GM19455 (cell line): ENCODE results near the gene IL10RB.
"Not testable (repeated sequence)": the region's sequence is repeated elsewhere in the genome, so short reads cannot be mapped to it uniquely, and the experiment has no call there.

Source experiments
- ATAC-seq: cut with Tn5 transposase; IDR thresholded peaks from one replicate; pipeline ENCODE4 v1.9.1; 2021; ENCODE audit not compliant: unreplicated experiment

Gene IL10RB

GRCh38 chr21:33300701-33301631 lies 34.8 kb downstream of the IL10RB start:
- no peak for ATAC-seq

- no peak for ATAC-seq
These were observed 35.5 kb downstream of the IL10RB start for GRCh38 chr21:33301632-33302002.

GRCh38 chr21:33302055-33302454 lies 35.9 kb downstream of the IL10RB start:
- ATAC-seq, result no peak

GRCh38 chr21:33302796-33303195 lies 36.6 kb downstream of the IL10RB start:
- ATAC-seq, result no peak

GRCh38 chr21:33305344-33305671 lies 39.1 kb downstream of the IL10RB start:
- ATAC-seq, result no peak

GRCh38 chr21:33305938-33306337 lies 39.8 kb downstream of the IL10RB start:
- ATAC-seq, result no peak

- ATAC-seq, result peak; percentile 82
These were observed 42.7 kb downstream of the IL10RB start for GRCh38 chr21:33308586-33309490.

- ATAC-seq, result no peak
These were observed 43.6 kb downstream of the IL10RB start for GRCh38 chr21:33309778-33310177.

- no peak for ATAC-seq
These were observed 46.0 kb downstream of the IL10RB start for GRCh38 chr21:33312121-33312520.

GRCh38 chr21:33313183-33313582 lies 47.0 kb downstream of the IL10RB start:
- no peak for ATAC-seq

- ATAC-seq, result no peak
These were observed 47.4 kb downstream of the IL10RB start for GRCh38 chr21:33313611-33314010.

- no peak for ATAC-seq
These were observed 47.9 kb downstream of the IL10RB start for GRCh38 chr21:33314111-33314510.

- no peak for ATAC-seq
These were observed 50.0 kb downstream of the IL10RB start for GRCh38 chr21:33315946-33316710.

- no peak for ATAC-seq
These were observed 51.0 kb downstream of the IL10RB start for GRCh38 chr21:33317145-33317544.

GRCh38 chr21:33317786-33318486 lies 51.8 kb downstream of the IL10RB start:
- ATAC-seq, result no peak

- not testable (repeated sequence) for ATAC-seq
These were observed 54.8 kb downstream of the IL10RB start for GRCh38 chr21:33321005-33321404.

- ATAC-seq, result not testable (repeated sequence)
These were observed 57.4 kb downstream of the IL10RB start for GRCh38 chr21:33323610-33324009.

- ATAC-seq, result peak; percentile 74
These were observed 58.4 kb downstream of the IL10RB start, which contains the start of gene IFNAR1 for GRCh38 chr21:33324291-33325221. TSS of gene IFNAR1 (plus strand) at chr21:33324970. CDS start at chr21:33325056, 86 bp downstream.
